Fibroblast of skin of right quadriceps (primary cell): ENCODE data around the gene CIZ1.

Experiments
- DNase-seq: peaks from one replicate; pipeline ENCODE4 v3.0.0-alpha.2; 2013

Gene CIZ1

DNA sequence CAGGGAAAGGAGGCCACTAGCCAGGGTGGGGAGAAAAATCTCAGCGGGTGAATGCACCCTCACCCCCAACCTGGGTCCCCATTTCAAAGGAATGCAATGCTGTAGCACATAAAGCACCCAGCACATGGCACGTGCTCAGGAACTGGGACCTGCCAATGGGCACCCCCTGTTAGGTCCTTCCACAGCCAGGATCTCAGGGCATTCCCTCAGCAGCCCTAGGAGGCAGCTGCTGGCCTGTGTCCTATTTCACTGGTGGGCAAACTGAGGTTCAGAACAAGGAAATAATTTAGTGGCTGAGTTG is 20.6 kb upstream of the CIZ1 start:
- DNase-seq: no peak

DNA sequence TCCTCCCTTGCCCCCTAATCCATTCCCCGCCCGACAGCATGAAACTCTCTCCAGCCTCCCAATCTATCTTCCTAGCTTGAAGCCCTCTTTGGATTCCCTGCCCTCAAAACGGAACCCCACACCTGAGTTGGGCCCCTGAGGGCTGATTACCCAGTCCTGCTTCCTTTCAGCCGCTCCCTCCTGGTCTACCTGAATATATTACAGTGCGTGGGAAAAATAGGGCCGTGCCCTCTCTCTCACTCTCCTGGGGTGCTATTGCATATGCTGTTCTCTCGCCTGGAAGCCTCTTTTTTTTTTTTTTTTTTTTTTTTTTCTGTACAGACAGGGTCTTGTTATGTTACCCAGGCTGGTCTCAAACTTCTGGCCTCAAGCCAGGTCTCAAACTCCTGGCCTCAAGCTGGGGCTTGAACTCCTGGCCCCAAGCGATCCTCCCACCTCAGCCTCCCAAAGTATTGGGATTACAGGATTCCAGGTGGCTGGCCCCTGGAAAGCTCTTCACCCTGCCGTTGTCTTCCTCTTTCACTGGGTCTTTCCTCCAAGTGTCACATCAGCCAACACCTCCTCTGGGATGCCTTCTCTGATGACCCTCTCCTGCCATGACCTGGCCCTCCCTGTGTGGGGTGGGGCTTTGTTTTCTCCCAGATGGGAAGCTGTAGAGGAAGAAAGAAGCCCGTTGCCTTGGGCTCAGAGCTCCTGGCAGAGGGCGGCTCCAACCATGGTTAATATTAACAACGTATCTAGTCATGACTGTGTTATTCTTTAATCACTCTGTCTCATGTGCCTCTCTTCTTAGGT is 20.0 kb upstream of the CIZ1 start:
- DNase-seq: no peak

DNA sequence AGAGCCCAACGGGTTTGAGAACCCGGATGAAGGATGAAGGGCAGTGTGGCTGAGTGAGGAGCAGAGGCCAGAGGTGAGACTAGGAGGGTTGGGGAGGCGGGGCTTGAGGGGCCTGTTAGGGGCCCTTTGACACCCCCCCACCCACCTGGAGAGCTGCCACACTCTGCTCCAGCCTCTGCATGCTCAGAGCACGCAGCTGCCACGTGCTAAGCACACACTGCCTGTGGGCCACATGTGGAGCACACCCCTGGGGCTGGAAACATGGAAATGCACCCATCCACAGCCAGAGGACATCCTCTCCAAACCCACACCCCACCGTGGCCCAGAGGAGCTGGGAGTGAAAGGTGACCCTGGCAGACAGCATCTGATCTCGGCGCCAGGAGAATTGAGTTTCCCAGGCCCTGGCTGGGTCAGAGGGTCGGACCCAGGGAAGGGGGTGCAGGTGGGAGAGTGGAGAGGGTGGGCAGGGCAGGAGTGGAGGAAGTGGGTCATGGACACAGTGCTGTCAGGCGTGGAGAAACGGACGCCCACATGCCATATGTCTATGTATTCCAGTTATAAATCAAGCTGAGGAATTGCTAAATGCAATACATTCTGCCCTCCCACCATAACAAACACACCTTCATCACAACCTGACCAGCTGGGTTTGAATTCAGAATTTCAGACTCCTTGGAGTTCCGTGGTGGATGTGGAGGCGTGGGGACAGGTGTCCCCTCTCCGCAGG is 17.7 kb upstream of the CIZ1 start:
- DNase-seq: no peak

DNA sequence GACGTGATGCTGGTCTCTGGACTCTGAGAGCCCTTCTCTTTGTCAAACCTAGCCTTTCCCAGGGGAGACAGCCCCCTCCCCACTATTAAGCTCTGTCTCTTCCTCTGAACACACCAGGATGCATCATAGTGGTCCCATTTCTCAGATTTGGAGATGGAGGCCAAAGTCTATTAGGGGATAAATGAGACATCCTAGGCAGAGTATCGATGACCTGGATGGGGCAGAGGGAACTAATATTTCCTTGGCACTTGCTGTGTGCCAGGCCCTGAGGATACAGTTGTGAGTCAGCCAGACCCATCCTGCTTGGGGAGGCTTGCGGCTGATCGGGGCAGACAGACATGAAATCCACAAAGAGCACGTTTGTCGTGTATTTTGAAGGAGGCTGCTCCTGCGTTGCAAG is 17.0 kb upstream of the CIZ1 start:
- no peak for DNase-seq

DNA sequence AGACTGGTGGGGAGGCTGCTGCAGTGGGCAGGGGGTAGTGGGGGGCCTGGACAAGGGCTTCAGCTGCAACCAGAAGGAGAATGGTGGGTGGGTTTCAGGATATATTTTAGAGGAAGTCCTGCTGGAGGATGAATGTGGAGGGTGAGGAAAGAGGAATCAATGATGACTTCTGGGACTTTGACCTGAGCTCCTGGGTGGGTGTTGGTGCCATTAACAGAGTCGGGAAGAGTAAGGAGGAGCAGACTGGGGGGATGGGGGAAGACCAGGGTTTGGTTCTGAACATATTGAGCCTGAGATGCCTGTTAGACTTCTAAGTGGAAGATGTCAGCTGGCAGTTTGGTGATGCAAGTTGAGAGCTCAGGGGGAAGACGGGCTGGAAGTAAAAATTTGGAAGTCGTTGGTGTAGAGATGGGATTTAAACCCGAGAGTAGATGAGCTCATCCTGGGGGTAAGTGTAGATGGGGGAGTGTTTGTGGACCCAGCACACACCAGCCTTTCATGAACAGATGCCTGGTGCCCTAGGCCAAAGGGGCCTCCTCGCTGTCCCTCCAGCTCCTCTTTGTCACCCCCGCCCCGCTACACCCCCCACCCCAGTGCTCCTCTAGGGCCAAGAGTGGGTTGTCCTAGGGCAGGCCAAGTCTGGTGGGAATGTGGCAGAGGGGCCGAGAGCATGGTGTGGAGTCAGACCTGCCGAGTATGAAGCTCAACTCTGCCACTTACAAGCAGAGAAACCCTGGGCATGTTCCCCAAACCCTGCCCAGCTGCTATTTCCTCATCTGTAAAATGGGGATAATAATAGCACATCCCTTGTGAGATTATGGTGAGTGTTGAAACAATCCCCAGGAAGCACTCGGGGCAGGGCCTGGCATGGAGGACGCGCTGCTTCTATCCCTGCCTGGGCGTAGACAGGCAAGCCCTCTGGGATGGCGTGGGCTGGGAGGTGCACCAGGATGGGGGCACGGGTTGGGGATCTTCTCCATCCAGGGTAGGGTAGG is 15.8 kb upstream of the CIZ1 start:
- DNase-seq: no peak

DNA sequence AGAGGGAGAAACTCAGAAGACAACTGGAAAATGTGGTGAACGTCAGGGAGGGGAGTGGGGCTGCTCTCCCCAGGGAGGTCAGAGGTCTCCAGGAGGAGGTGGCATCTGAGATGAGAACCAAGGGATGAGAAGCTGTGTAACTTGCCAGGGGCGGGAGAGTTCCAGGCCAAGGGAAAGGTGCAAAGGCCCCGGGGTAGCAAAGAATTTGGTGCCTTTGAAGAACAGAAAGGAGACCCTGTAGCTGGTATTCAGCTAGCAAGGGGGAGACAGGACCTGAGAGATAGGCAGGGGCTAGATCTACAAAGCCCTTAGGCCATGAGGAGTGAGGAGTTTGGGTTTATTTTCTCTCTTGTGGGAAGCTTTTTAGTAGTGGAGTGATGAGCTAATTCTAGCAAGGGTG is 15.1 kb upstream of the CIZ1 start:
- no peak for DNase-seq

DNA sequence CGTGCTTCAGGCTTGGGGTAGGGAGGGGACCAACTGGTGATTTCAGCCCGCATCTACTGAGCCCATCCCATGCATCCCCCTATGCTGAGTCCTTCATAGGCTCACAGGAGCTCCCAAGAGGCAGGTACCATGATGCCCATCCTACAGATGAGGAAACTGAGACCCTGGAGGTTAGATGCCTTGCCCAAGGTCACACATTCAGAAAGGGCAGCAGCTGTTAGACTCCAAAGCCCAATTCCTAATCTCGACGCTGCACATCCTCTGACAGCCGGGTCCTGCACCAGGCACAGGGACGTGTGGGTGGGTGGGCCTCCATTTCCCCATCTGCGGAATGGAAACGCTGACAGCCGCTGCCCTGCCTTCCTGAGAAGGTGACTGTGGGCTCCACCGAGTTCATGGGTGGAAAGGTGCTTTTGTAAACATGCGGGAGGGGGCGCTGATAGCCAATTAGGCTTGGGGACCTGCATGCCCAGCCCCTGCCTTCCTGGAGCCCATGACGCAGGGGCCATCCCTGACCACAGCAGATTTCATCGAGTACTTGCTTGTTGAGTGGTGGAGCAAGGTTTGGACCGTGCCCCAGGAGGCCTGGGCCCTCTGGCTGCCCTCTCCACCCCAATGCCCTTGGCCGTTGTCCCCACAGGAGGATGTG is 14.0 kb upstream of the CIZ1 start:
- DNase-seq: no peak

DNA sequence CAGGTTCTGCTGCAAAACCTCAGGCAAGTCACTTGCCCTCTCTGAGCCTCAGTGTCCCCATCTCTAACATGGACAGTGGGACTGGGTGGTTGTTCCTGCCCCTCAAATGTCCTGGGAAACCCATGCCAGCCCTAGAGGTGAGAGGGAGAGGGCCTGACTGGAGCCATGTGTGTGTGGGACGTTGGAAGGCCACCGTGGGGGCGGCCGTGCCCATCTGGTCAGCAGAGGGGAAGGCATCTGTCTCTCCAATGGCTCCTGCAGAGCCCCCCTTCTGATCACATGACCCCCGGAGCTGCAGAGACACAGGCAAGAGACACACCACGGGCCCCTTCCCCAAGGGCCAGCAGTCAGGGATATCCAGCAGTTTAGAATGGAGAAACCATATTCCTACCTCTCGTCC is 13.5 kb upstream of the CIZ1 start:
- no peak for DNase-seq

DNA sequence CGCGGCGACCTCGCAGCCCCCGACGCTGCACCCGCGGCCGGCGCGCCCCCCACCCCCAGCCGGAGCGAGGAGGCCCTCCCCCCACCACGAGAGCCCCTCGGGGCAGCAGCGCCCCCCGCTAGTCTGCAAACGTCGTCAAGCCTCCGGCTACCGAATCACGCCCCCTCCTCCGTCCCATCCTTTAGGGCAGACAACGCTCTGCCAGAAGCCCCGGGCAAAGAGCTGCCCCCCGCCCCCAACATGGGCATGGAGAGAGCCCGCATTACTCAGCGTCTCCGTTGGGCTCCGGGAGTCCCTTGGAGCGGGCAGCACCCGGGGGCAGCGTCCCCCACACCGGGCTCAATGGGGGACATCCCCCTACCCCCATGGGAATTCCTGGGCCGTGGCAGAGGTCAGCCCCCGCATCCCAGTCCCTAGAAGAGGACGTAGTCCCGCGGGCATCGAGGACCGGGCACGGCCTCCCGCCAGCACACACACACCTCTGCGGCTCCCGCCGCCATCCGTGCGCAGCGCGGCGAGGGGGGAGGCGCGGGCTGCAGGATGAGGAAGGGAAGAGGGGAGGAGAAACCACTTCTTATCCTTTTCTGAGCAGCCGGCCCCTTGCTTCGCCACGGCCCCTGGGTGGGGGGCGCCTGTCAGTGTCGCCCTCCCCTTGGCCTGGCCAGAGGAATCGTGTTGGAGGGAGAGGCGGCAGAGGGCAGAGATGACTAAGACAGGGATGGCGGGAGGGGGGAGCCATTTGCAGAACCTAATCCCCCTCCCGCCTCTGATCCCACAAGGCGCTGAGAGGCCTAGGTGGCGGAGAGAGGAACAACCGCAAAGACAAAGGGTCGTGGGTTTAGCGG is 12.6 kb upstream of the CIZ1 start:
- DNase-seq: peak; percentile 52

DNA sequence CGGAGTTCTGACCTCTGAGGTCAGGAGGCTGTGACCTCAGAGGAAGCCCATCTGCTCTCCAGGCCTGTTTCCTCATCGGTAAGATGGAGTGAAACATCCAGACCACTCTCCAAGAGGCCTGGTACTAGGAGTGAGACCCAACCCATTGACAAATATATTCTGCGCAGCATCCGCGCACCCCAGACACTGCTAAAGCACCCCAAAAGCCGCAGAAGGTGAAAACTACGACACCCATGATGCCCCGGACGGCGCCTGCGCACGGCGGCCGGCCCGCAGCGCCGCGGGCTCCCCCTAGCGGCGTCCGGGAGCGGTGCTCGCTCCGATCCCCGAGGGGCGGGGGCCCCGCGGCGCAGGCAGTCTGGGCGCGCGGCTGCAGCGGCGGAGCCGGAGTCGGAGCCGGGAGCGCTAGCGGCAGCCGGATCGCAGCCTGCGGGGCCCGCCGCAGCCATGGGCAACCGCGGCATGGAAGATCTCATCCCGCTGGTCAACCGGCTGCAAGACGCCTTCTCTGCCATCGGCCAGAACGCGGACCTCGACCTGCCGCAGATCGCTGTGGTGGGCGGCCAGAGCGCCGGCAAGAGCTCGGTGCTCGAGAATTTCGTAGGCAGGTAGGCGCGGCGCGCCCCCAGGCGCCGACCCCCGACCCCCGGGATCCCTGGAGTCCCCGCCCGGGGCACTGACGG is 11.8 kb upstream of the CIZ1 start, which contains the start of gene DNM1:
DNM1 (plus strand) TSS at position 356 of the 683 bp plus-strand sequence; CDS start at position 448, 92 bp downstream.
- DNase-seq: peak; percentile 60

DNA sequence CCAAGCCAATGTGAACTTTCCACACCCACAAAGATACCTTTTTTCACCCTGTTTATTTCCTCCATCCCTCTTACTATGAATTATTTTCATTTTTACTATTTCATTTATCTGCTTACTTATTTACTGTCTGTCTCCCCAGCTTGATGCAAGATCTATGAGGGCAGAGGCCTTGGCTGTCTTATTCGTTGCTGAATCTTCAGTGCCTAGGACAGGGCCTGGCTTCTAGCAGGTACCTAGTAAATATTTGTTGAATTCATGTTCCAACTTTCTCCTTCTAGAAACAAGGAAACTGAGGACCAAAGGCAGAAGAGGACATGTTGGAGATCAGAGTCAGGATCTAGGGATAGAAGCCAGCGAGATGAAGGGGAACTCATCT is 11.3 kb upstream of the CIZ1 start:
- DNase-seq: no peak

DNA sequence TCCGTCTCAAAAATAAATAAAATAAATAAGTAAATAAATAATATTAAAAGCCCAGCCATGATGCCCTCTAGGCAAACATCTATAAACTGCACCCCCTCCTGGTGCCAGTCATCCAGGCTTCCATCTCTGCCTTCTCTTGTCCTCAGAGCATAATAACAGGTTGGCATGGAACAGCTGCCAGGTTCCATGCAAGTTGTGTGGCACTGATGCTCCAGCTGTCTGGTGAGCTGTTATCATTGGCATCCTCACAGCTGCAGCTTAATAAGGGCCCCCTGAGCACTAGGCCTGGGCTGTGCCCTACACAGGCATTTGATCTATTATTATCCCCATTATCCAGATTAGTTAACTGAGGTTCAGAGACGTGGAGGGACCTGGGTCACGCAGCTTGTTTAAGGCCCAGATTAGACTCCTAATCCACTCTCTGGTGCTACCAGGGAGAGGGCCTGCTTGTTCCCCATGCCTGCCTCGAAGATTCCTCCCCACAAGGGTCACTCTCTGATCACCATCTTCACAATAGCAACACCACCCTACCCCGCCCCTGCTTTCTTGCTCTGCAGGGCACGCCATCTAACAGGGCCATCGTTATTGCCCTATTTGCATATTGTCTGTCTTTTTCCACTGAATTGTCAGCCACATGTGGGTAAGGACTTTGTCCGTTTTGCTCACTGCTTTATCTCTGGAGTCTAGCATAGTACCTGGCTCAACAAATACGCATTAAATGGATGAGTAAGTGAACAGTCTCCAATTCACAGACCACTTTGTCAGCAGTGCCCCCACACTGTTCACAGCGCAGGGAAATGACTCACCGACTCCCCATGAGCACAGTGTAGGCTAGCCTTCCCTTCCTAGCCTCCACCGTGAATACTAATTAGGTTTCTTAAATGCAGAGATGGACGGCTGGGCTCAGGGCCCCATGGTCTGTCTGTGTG is 10.3 kb upstream of the CIZ1 start:
- peak; percentile 74 for DNase-seq

DNA sequence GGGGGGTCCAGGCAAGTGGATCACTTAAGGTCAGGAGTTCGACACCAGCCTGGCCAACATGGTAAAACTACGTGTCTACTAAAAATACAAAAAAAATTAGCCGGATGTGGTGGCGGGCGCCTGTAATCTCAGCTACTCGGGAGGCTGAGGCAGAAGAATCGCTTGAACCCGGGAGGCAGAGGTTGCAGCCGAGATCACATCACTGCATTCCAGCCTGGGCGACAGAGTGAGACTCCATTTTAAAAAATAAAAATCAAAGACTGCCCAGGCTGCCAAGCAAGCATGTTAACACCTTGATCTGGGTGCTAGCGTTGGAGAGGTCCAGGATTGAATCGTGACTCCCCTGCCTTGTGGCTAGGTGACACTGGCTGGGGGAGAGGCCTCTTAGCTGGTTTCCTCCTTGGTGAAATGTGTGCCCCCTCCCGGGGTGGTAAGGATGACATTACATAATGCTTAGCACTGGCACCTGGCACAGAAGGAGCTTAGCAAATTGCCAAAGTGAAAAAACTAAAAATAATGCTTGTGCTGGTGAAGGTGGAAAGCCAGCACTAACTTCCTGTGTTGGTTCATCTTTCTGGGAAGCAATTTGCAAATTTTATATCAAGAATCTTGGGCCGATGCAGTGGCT is 2.2 kb upstream of the CIZ1 start:
- no peak for DNase-seq

DNA sequence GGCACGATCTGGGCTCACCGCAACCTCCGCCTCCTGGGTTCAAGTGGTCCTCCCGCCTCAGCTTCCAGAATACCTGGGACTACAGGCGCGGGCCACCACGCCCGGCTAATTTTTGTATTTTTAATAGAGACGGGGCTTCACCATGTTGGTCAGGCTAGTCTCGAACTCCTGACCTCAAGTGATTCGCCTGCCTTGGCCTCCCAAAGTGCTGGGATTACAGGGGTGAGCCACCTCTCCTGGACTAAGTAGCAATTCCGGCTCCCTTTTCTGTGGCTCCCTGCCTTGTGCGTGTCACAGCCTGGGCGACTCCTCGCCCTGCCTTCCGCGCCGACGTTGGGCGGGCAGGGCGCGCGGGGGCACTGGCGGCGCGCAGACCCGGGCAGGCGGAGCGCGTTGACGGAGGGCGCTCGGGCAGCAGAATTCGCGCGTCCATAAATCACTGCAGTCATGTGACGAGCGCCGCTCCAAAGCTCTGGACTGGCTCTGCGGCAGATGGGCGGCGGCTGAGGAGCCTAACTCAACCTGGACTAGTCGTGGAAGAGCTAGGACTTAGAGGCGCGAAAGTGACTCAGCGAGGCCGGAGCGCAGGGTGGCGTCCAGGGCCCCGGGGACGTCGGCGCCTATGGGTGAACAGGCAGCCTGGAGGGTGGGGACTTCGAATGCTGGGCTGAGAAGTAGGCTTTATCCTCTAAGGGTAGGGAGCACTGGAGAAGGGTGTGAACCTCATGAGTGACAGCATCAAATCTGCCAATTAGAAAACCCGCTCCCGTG is 1.4 kb upstream of the CIZ1 start:
- peak; percentile 89 for DNase-seq

DNA sequence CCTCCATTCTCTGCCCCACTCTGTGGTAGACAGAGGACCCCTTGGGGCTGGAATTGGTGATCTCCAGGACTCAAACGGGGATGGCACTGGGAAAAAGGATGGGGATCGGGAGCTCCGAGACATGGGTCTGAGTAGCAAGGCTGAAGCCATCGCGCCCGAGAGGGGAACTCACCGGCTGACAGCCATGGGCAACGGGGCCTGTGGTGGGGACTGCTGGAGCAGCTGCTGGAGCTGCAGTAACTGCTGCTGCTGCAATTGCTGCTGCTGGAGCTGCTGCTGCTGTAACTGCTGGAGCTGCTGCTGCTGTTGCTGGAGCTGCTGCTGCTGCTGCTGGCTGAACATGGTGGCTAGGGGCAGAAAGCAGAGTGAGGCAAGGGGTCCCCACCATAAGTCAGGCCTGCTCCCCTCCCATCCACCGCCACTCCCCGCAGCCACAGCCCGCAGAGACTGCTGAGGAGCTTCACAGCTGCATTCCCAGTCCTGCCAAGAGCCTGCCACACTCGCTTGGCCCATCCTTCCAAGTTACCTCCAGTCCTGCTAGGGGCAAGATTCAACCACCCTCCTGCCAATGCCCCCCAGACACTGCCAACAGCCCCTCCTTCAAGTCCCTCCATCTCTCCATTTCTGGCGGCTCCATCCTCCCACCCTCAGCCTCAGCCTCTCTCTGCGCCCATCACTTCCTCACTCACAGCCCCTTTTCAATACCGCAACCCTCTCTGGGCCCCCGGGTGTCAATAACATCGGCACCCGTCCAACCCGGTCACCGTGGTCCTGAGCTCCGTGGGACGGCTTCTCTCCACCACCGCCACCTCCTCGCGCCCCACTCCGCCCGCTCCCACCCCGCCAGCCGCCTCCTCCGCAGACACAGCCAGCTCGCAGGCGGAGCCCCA is 611 bp downstream of the CIZ1 start:
- no peak for DNase-seq

DNA sequence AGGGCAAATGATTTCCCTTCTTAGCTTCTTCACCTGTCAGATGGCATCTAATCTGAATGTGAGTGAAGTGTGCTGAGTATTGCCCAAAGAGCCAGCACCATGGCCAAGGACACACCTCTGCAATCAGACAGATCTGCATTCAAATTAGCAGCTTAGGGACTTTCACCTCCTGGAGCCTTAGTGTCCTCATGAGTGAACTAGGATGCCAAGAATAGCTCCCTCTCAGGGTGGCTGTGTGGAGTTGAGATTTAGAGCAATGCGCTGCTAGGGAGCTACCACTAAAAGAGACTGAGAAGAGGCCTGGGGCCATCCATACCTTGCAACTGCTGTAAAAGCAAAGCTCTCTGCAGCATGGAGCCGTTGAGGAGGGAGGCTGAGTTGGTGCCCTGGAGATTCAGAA is 1.4 kb downstream of the CIZ1 start:
- no peak for DNase-seq

DNA sequence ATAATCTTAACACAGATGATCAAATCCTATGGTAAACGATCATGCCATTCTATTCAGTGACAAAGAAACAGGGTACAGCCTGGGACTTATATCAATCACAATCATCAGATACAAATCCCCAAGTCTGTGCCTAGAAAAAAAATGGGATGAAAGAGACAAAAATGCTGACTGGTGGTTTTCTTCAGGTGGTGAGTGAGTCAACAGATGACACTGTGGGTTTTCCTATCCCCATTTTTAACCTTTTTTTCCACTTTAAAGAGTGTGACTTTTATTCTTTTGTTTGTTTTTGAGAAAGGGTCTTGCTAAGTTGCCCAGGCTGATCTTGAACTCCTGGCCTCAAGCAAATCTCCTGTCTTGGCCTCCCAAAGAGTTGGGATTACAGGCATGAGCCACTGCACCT is 3.2 kb downstream of the CIZ1 start:
- DNase-seq: no peak

DNA sequence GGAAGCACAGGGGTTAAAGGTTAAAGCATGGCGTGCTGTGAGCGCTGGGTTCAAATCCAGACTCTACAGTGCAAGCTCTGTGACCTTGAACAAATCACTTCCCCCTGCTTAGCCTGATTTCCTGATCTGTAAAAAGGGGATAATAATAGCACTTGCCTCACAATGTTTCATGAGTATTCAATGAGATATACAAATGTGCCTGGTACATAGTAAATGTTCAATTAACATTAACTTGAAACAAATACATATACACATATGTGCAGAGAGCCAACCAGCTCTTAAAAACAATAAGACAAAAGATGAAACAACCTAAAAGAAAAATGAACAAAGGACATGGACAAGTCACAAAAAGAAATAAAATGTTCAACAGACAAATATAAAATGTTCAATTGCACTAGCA is 4.0 kb downstream of the CIZ1 start:
- DNase-seq: no peak
